Upper lobe of left lung (tissue), 6 donors: Measurements from ENCODE around the gene DCBLD1. TPM values are rescaled to one million over a fixed set of nuclear protein-coding genes. Genes with fewer than 3 reads are reported as not detected.
"Not testable (repeated sequence)": the region's sequence is repeated elsewhere in the genome, so short reads cannot be mapped to it uniquely, and the experiment has no call there.

Source experiments
- ATAC-seq, 2 donors: fragments of 200-7000 bp; cut with Tn5 transposase; one replicate each; pipeline ENCODE4 v1.9.1; 2022; ENCODE audit warnings: mild to moderate bottlenecking in 2 of 2, moderate library complexity in 2 of 2; ENCODE audit not compliant: low FRiP score in 2 of 2
- DNase-seq, 2 donors: peaks; one replicate each; pipeline ENCODE4 v3.0.0-alpha.2; 2019 to 2020
- H3K27ac ChIP-seq, 4 donors: fragments of 200-600 bp; sonication (generic); one replicate each; pipeline ENCODE4 v1.5.1; 2016 to 2019
- H3K27me3 ChIP-seq, 4 donors: fragments of 200-600 bp; sonication (generic); one replicate each; pipeline ENCODE4 v1.5.1; 2017 to 2019
- H3K36me3 ChIP-seq, 4 donors: fragments of 200-600 bp; sonication (generic); one replicate each; pipeline ENCODE4 v1.5.1; 2016 to 2019
- H3K4me1 ChIP-seq, 4 donors: fragments of 200-600 bp; sonication (generic); one replicate each; pipeline ENCODE4 v1.5.1; 2018 to 2019
- H3K4me3 ChIP-seq, 4 donors: fragments of 200-600 bp; sonication (generic); one replicate each; pipeline ENCODE4 v1.5.1; 2017 to 2019; ENCODE audit warnings: mild to moderate bottlenecking in 2 of 4, moderate library complexity in 1 of 4
- H3K9me3 ChIP-seq, 4 donors: fragments of 200-600 bp; sonication (generic); one replicate each; pipeline ENCODE4 v1.5.1; 2018 to 2019
- EP300 ChIP-seq, 4 donors: sonication (generic); formaldehyde crosslinking; IDR thresholded peaks; one replicate each; pipeline ENCODE4 v1.5.1; 2017; ENCODE audit warnings: antibody characterized with exemption in 4 of 4, control low read depth in 2 of 4
- POLR2A ChIP-seq, 4 donors: fragments of 450-650 bp; IDR thresholded peaks; one replicate each; pipeline ENCODE4 v1.5.1; 2016 to 2017; ENCODE audit warnings: antibody characterized with exemption in 4 of 4, mild to moderate bottlenecking in 2 of 4
- POLR2AphosphoS5 ChIP-seq, 2 donors: sonication (generic); formaldehyde crosslinking; IDR thresholded peaks; one replicate each; pipeline ENCODE4 v1.5.1; 2017; ENCODE audit warnings: antibody characterized with exemption in 2 of 2
- WGBS, 2 donors: methylation state at CpG; one replicate each; pipeline ENCODE4 v1.1.5; 2017 to 2018; 5-methylcytosine and 5-hydroxymethylcytosine counted together
- total RNA-seq, 6 donors: library from RNA; depleted of rRNA in 4 of 6; stranded (reverse); fragments of >200 nt in 4 of 6; gene quantifications; one replicate each; pipeline versions ENCODE4 v1.1.0 to v1.2.1, GENCODE V29; 2016 to 2021
- TF ChIP-seq, protein P1 (sequence below), 6 experiments: fragments of 450-650 bp in 4 of 6; fragments of 200-600 bp in 2 of 6; sonication (generic) in 2 of 6; IDR thresholded peaks; one replicate each; pipeline ENCODE4 v1.5.1; 2016 to 2019; ENCODE audit warnings: antibody characterized with exemption in 6 of 6
- donor health status: DM: no; HTN: no; CAD: no; lungs with moderate emphysema.
- donor health status: DM: no; HTN: yes; CAD: no; lungs with severe emphysema.

The DCBLD1 gene
- 10 to 100 TPM; 12.5 to 48.1 (median 19.6) TPM for total RNA-seq

DNA sequence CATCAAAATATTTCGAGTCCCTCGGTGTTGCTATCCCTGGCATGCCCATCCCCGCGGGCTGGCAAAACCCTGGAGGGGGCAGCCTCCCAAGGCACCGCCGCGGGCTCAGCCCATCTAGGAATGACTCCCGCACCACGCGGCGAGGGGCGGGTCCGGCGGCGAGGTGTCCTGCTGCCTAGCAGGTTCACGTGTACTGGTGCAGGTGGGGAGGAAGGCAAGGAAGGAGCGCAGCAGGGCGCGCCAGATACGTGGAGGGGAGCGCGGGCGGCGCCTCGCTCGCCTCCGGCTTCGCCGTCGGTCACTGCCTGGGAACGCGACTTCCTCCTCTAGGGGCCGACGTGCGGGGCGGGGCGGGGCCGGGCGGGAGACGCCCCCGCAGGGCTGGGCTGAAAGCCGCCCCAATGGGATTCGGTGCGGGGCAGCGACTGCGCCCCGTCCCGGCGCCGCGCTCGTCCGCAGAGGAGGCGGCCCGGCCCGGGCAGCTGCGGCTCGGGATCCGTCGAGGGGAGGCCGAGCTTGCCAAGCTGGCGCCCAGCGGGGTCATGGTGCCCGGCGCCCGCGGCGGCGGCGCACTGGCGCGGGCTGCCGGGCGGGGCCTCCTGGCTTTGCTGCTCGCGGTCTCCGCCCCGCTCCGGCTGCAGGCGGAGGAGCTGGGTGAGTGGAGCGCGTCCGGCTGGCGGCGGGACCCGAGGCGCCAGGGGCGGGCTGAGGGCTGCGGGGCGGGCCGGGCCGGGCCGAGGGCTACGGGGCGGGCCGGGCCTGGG lies at the start of gene DCBLD1:
Gene DCBLD1 (plus strand): TSS at position 435 of the 764 bp plus-strand sequence. CDS start 108 bp downstream, at position 543.
- peaks cover 0 to 3% (median 0%) of the 10 kb centered on the region in 4 donors for H3K36me3 ChIP-seq
- H3K9me3 ChIP-seq = no peaks in the 10 kb centered on the region
- peak within 1 kb of the TSS; percentile 82 to 94 (median 91) for H3K27ac ChIP-seq
- peak in 3 of 4 donors; percentile 21 to 80 (median 64) for TF ChIP-seq POLR2A (IDR thresholded peaks at IDR 0.05)
- no peak for TF ChIP-seq EP300 (IDR thresholded peaks at IDR 0.05)
- peak; percentile 24 to 57 for TF ChIP-seq POLR2AphosphoS5 (IDR thresholded peaks at IDR 0.05)
- TF ChIP-seq, protein P1, sequence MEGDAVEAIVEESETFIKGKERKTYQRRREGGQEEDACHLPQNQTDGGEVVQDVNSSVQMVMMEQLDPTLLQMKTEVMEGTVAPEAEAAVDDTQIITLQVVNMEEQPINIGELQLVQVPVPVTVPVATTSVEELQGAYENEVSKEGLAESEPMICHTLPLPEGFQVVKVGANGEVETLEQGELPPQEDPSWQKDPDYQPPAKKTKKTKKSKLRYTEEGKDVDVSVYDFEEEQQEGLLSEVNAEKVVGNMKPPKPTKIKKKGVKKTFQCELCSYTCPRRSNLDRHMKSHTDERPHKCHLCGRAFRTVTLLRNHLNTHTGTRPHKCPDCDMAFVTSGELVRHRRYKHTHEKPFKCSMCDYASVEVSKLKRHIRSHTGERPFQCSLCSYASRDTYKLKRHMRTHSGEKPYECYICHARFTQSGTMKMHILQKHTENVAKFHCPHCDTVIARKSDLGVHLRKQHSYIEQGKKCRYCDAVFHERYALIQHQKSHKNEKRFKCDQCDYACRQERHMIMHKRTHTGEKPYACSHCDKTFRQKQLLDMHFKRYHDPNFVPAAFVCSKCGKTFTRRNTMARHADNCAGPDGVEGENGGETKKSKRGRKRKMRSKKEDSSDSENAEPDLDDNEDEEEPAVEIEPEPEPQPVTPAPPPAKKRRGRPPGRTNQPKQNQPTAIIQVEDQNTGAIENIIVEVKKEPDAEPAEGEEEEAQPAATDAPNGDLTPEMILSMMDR (IDR thresholded peaks at IDR 0.05) = peak in 2 of 6 experiments; percentile 15 to 25
- H3K4me1 ChIP-seq = peaks cover 15 to 34% (median 23%) of the 10 kb centered on the region in 4 donors
- no peaks in the 10 kb centered on the region for H3K27me3 ChIP-seq
- 0 to 1% methylated on average over 4 to 28 of the region's 96 CpGs for WGBS, 2 donors
- DNase-seq (peak; percentile 80 to 96), ATAC-seq (peak; percentile 92 to 95)
- peak within 1 kb of the TSS; percentile 69 to 80 (median 78) for H3K4me3 ChIP-seq

DNA sequence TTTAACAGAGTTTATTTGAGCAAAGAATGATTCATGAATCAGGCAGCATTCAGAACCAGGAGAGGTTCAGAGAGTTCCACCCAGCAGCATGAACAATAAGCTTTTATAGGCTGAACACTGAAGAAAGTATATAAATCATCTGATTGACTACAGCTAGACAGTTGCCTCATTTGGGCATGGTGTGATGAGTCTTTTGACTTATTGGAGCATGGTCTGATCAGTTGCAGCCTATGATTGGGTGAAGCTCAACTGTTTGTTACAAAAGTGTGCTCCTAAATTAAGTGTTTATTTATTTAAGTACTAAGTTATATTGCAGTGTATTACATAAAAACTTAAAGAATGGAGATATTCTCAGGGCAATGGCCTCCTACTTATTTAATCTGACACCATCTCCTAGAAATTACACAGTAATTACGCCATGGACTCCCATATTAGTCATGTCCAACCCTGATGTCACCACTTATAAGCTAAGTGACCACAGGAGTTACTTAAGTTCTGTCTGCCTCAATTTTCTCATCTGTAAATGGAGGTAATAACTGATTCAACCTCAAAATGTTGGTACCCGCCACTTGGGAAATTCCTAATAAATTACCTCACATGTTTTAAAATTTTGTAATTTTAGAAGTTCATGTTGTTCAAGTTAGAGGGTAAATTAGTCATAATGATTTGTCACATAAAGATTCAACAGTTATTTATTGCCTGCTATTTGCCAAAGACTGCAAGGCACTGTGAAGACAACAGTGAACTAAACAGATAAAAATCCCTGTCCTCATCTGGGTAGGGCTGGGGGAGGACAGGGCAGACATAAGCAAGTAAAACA lies 41.6 kb upstream of the DCBLD1 start:
- Histone ChIP-seq H3K4me3 (no peak overlapping the region), H3K4me1 (no peaks in the 10 kb centered on the region), H3K27me3 (no peaks in the 10 kb centered on the region), H3K27ac (peak overlapping the region in 1 of 4 donors; percentile 44), H3K36me3 (no peaks in the 10 kb centered on the region), H3K9me3 (no peaks in the 10 kb centered on the region)
- WGBS, 2 donors = 58 to 63% methylated on average over 2 of the region's 2 CpGs
- ATAC-seq (peak in 1 of 2 donors; percentile 86), DNase-seq (no peak)
- TF ChIP-seq, protein P1 (IDR thresholded peaks at IDR 0.05) = no peak
- no peak for TF ChIP-seq POLR2A (IDR thresholded peaks at IDR 0.05)
- TF ChIP-seq POLR2AphosphoS5 (IDR thresholded peaks at IDR 0.05) = no peak
- peak in 1 of 4 donors; percentile 24 for TF ChIP-seq EP300 (IDR thresholded peaks at IDR 0.05)

DNA sequence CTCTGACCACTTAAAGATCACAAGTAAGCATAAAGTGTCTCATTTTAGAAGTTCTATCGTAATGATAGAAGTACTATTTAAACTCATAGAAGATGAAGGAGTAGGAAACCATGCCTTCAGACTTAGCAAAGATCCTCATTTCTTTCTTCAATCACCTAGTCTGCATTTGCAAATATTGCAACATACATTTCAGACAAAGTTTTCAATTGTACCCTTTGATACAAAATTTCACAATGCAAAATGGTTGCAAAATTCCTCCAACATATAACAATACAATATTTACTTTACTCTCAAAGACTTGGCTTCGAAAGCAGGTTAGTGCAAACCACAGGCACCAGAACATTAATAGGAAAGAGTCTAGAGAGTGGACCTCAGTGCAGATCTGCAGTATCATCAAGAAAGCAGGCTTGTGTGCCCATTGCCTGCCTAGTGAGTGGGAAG lies 40.6 kb upstream of the DCBLD1 start:
- no peak overlapping the region for H3K4me3 ChIP-seq

DNA sequence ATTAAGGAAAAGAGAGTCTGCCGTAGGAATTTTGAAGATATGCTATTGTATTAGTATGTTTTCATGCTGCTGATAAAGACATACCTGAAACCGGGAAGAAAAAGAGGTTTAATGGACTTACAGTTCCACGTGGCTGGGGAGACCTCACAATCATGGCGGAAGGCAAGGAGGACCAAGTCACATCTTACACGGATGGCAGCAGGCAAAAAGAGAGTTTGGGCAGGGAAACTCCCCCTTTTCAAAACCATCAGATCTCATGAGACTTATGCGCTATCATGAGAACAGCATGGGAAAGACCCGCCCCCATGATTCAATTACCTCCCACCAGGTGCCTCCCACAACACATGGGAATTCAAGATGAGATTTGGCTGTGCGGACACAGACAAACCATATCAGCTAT lies 40.2 kb upstream of the DCBLD1 start:
- H3K9me3 ChIP-seq, ATAC-seq, DNase-seq, H3K36me3 ChIP-seq, H3K4me3 ChIP-seq, H3K27me3 ChIP-seq, H3K4me1 ChIP-seq: not testable (repeated sequence)
- peak overlapping the region in 2 of 4 donors; percentile 19 to 33 for H3K27ac ChIP-seq
- 70 to 75% methylated on average over 8 of the region's 8 CpGs for WGBS, 2 donors

More for the DNA sequence above, 40.6 kb upstream of the DCBLD1 start:
- no peaks in the 10 kb centered on the region for H3K9me3 ChIP-seq
- ATAC-seq = peak; percentile 49 to 74
- H3K27ac ChIP-seq = peak overlapping the region in 2 of 4 donors; percentile 19 to 33
- no peaks in the 10 kb centered on the region for H3K4me1 ChIP-seq
- WGBS, 2 donors = 45 to 52% methylated on average over 2 of the region's 2 CpGs
- peak in 1 of 4 donors; percentile 84 for TF ChIP-seq EP300 (IDR thresholded peaks at IDR 0.05)
- TF ChIP-seq, protein P1 (IDR thresholded peaks at IDR 0.05) = no peak
- peak in 1 of 4 donors; percentile 35 for TF ChIP-seq POLR2A (IDR thresholded peaks at IDR 0.05)
- no peaks in the 10 kb centered on the region for H3K36me3 ChIP-seq
- DNase-seq = peak in 1 of 2 donors; percentile 36
- no peaks in the 10 kb centered on the region for H3K27me3 ChIP-seq

DNA sequence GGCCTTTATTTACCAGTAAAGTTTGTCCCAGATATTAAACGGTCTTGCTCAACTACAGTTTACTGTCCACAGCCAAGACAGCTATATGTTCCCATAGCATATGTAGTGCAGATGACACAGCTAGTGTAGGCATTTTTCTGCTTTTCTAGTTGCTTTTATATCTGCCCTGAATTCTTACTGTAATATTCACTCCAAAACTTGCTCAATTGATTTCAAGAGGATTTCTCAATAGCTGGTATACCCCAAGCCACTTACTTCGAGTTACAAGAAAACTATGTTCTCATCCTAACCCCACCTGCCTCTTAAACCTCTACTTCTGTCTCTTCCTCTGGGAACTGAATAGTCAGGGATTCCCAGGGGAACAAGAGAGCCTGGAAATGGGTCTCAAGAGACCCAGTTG lies 37.9 kb upstream of the DCBLD1 start:
- Histone ChIP-seq H3K36me3 (no peaks in the 10 kb centered on the region), H3K27me3 (no peaks in the 10 kb centered on the region), H3K27ac (peak overlapping the region in 2 of 4 donors; percentile 38 to 50), H3K9me3 (no peaks in the 10 kb centered on the region), H3K4me3 (no peak overlapping the region), H3K4me1 (peaks cover 0 to 8% (median under 1%) of the 10 kb centered on the region in 4 donors)
- WGBS, 2 donors = 45 to 49% methylated on average over 2 of the region's 2 CpGs
- DNase-seq = no peak
- TF ChIP-seq POLR2A (IDR thresholded peaks at IDR 0.05) (no peak), POLR2AphosphoS5 (IDR thresholded peaks at IDR 0.05) (no peak), EP300 (IDR thresholded peaks at IDR 0.05) (peak in 1 of 4 donors; percentile 77)
- TF ChIP-seq, protein P1 (IDR thresholded peaks at IDR 0.05) = no peak
- ATAC-seq = no peak
